Skin epidermis (tissue), 12 donors: Measurements from ENCODE around the gene NF1.
"Not testable (repeated sequence)": the region's sequence is repeated elsewhere in the genome, so short reads cannot be mapped to it uniquely, and the experiment has no call there.

ENCODE experiments used
- H3K27ac ChIP-seq, 21 experiments: fragments of 200-600 bp; sonication (generic) in 11 of 21; one replicate each; pipeline ENCODE4 v1.5.0; 2020; ENCODE audit warnings: mild to moderate bottlenecking in 3 of 21, inconsistent platforms in 2 of 21, moderate library complexity in 2 of 21
- H3K4me3 ChIP-seq, 7 experiments: fragments of 200-600 bp; sonication (generic) in 2 of 7; one replicate each; pipeline ENCODE4 v1.5.0; 2020; ENCODE audit warnings: inconsistent platforms in 2 of 7, mild to moderate bottlenecking in 2 of 7, moderate library complexity in 1 of 7

The NF1 gene

GRCh38 chr17:31078290-31078689, 16.5 kb upstream of the NF1 start:
- no peak overlapping the region for H3K4me3 ChIP-seq

GRCh38 chr17:31079731-31080130, 15.0 kb upstream of the NF1 start:
- Histone ChIP-seq H3K27ac (no peak overlapping the region), H3K4me3 (no peak overlapping the region)

More at GRCh38 chr17:31078290-31078689, 16.5 kb upstream of the NF1 start:
- H3K27ac ChIP-seq: no peak overlapping the region

GRCh38 chr17:31085563-31085962, 9.2 kb upstream of the NF1 start:
- Histone ChIP-seq H3K4me3 (no peak overlapping the region), H3K27ac (no peak overlapping the region)

GRCh38 chr17:31089471-31089870, 5.3 kb upstream of the NF1 start:
- no peak overlapping the region for H3K4me3 ChIP-seq
- no peak overlapping the region for H3K27ac ChIP-seq

- H3K4me3 ChIP-seq, H3K27ac ChIP-seq: not testable (repeated sequence)
These were observed 4.1 kb upstream of the NF1 start for GRCh38 chr17:31090650-31091049.

- Histone ChIP-seq H3K4me3 (no peak overlapping the region), H3K27ac (no peak overlapping the region)
These were observed 2.2 kb upstream of the NF1 start for GRCh38 chr17:31092475-31093064.

GRCh38 chr17:31093866-31094599, 744 bp upstream of the NF1 start:
- H3K4me3 ChIP-seq: peak overlapping the region; percentile 68 to 99 (median 95)
- H3K27ac ChIP-seq: peak overlapping the region in 20 of 21 experiments; percentile 65 to 96 (median 92)

- H3K27ac ChIP-seq: peak overlapping the region; percentile 65 to 96 (median 91)
- peak overlapping the region; percentile 68 to 99 (median 95) for H3K4me3 ChIP-seq
These were observed 694 bp downstream of the NF1 start for GRCh38 chr17:31095236-31096105.

GRCh38 chr17:31096106-31096436, 1.3 kb downstream of the NF1 start:
- peak overlapping the region; percentile 68 to 99 (median 95) for H3K4me3 ChIP-seq
- H3K27ac ChIP-seq: peak overlapping the region in 13 of 21 experiments; percentile 70 to 96 (median 93)

- no peak overlapping the region for H3K4me3 ChIP-seq
These were observed 4.2 kb downstream of the NF1 start for GRCh38 chr17:31099016-31099415.

GRCh38 chr17:31100840-31101459, 6.2 kb downstream of the NF1 start:
- H3K4me3 ChIP-seq: no peak overlapping the region
- H3K27ac ChIP-seq: no peak overlapping the region

More at GRCh38 chr17:31099016-31099415, 4.2 kb downstream of the NF1 start:
- H3K27ac ChIP-seq: no peak overlapping the region

- no peak overlapping the region for H3K4me3 ChIP-seq
- no peak overlapping the region for H3K27ac ChIP-seq
These were observed 7.2 kb downstream of the NF1 start for GRCh38 chr17:31101943-31102342.

GRCh38 chr17:31105991-31106390, 11.2 kb downstream of the NF1 start:
- Histone ChIP-seq H3K27ac (no peak overlapping the region), H3K4me3 (no peak overlapping the region)

- Histone ChIP-seq H3K27ac (no peak overlapping the region), H3K4me3 (no peak overlapping the region)
These were observed 16.4 kb downstream of the NF1 start for GRCh38 chr17:31111183-31111582.

GRCh38 chr17:31112001-31112661, 17.4 kb downstream of the NF1 start:
- no peak overlapping the region for H3K4me3 ChIP-seq
- no peak overlapping the region for H3K27ac ChIP-seq

- not testable (repeated sequence) for H3K27ac ChIP-seq, H3K4me3 ChIP-seq
These were observed 18.6 kb downstream of the NF1 start for GRCh38 chr17:31113368-31113767.

- H3K27ac ChIP-seq: no peak overlapping the region
- no peak overlapping the region for H3K4me3 ChIP-seq
These were observed 19.2 kb downstream of the NF1 start for GRCh38 chr17:31113939-31114338.

GRCh38 chr17:31114956-31115555, 20.3 kb downstream of the NF1 start:
- Histone ChIP-seq H3K27ac (no peak overlapping the region), H3K4me3 (no peak overlapping the region)

GRCh38 chr17:31116167-31116566, 21.4 kb downstream of the NF1 start:
- Histone ChIP-seq H3K27ac (no peak overlapping the region), H3K4me3 (no peak overlapping the region)
